Medulla oblongata (tissue), 1 donor: ENCODE measurements around the gene RASSF1.

Experiments
- DNase-seq: peaks from one replicate; pipeline ENCODE4 v3.0.0-alpha.2; 2015; ENCODE audit errors: extremely low spot score

Gene RASSF1

GRCh38 chr3:50300681-50301254 lies 39.9 kb downstream of the RASSF1 start:
- DNase-seq: no peak

GRCh38 chr3:50299929-50300680 lies 40.5 kb downstream of the RASSF1 start:
- DNase-seq: peak; percentile 92

GRCh38 chr3:50299638-50299928 lies 41.1 kb downstream of the RASSF1 start:
- DNase-seq: no peak

GRCh38 chr3:50298836-50299637 lies 41.6 kb downstream of the RASSF1 start, which contains the start of the genes HYAL3 and NAA80:
TSS of gene HYAL3 (minus strand) at chr3:50299405. CDS start at chr3:50295602, 3,803 bp downstream.
TSS of gene NAA80 (minus strand) at chr3:50299405. CDS start at chr3:50297463, 1,942 bp downstream.
- DNase-seq: peak; percentile 100

GRCh38 chr3:50297896-50298725 lies 42.5 kb downstream of the RASSF1 start:
- DNase-seq: no peak

GRCh38 chr3:50297384-50297775 lies 43.3 kb downstream of the RASSF1 start:
- DNase-seq: no peak

GRCh38 chr3:50296721-50297383 lies 43.8 kb downstream of the RASSF1 start:
- no peak for DNase-seq

GRCh38 chr3:50295553-50296431 lies 44.8 kb downstream of the RASSF1 start:
- DNase-seq: no peak

GRCh38 chr3:50294492-50295403 lies 45.9 kb downstream of the RASSF1 start:
- DNase-seq: no peak

- DNase-seq: no peak
Measured at GRCh38 chr3:50294089-50294488, 46.5 kb downstream of the RASSF1 start.

GRCh38 chr3:50293079-50293801 lies 47.4 kb downstream of the RASSF1 start:
- DNase-seq: no peak

GRCh38 chr3:50292159-50293078 lies 48.2 kb downstream of the RASSF1 start, which contains the start of gene IFRD2:
TSS of gene IFRD2 (minus strand) at chr3:50292429. CDS start at chr3:50292274, 155 bp downstream.
- DNase-seq: peak; percentile 98

- no peak for DNase-seq
Measured at GRCh38 chr3:50290161-50290641, 50.4 kb downstream of the RASSF1 start.

- no peak for DNase-seq
Measured at GRCh38 chr3:50289130-50289529, 51.5 kb downstream of the RASSF1 start.

- DNase-seq: no peak
Measured at GRCh38 chr3:50288387-50289007, 52.1 kb downstream of the RASSF1 start.

GRCh38 chr3:50287262-50287661 lies 53.4 kb downstream of the RASSF1 start:
- no peak for DNase-seq
